NCI-H128 (cell line): ENCODE results near the gene ADCY5.

Experiments
- DNase-seq: peaks from one replicate; lab custom pipeline; 2025; ENCODE audit not compliant: unreplicated experiment; lab: John Stamatoyannopoulos, UW

ADCY5 gene

DNA sequence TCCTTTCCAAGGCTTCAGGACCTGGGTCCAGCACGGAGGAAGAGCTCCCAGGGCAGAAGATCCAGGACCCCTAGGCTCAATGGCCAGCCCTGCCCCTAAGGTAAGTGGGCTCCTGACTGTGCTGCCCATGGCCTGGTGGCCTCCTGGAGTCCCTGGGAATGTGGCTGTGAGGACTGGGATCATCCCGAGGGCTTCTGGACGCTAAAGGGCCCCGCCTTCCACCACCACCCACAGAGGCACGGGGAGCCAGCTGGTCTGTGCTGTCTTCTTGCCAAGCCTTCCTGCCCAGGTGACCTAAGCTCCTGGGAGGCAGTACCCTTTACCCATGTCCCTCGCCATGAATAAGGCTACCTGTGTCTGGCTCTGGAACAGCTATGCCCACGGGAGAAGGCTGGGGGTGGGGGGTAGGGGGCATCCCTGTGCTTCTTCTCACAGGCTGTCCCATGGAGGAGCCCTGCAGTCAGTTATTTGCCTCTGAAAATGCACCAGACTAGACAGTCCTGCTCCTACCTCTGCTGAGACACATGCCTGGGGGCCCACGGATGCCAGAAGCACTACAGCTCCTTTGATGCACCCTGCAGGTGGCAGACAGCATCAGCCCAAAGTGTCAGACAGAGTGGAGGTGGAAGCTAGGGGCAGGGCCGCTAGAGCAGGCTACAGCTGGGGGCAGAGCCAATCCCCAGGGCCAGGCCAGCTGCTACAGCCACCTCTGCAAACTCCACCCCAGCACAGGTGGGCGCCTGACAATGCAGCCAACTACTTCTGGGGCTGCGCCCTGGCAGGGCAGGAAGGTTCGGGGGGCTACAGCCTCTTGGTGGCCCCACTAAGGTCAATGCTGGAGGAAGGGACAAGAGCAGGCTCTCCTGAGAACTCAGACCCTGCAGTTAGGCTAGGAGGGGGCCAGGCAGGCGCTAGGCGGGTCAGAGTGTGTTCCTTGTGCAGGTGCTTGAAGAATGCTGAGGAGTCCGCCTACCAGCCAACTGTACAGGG is 156.3 kb downstream of the ADCY5 start:
- no peak for DNase-seq

DNA sequence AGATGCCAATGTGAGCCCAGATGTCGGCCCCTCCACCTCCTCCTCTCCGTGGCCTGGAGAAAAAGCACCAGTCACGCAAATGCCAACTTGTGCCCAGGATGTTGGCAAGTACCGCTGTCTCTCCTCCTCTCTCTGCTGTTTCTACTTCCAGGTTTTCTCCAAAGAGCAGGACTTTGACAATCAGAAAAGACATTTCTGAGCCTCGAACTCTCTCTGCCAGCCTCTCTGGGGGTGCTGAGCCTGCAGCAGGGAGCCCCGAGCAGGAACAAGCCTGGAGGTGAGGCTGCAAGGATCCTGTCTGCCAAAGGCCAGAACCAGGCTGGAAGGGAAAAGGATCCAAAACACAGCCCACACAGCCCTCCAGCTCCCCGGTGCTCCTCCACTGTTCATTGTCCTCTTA is 157.5 kb downstream of the ADCY5 start:
- DNase-seq, result no peak

DNA sequence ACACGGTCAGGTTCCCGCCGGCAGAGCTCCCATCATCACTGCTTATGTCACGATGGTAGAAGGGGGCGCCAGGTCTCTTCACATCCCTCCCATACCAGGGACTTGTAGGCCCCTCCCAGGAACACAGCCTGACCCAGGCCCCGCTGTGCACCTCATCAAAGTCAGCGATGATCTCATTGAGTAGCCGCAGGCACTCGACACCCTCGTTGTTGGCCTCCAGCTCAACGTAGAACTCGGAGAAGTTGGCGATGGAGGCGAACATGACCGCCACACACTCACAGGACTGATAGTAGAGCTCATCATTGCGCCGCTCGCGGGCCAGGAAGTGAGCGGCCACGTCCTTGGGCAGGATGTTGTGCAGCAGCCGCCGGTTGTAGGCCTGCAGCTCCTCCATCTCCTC is 157.9 kb downstream of the ADCY5 start:
- no peak for DNase-seq

DNA sequence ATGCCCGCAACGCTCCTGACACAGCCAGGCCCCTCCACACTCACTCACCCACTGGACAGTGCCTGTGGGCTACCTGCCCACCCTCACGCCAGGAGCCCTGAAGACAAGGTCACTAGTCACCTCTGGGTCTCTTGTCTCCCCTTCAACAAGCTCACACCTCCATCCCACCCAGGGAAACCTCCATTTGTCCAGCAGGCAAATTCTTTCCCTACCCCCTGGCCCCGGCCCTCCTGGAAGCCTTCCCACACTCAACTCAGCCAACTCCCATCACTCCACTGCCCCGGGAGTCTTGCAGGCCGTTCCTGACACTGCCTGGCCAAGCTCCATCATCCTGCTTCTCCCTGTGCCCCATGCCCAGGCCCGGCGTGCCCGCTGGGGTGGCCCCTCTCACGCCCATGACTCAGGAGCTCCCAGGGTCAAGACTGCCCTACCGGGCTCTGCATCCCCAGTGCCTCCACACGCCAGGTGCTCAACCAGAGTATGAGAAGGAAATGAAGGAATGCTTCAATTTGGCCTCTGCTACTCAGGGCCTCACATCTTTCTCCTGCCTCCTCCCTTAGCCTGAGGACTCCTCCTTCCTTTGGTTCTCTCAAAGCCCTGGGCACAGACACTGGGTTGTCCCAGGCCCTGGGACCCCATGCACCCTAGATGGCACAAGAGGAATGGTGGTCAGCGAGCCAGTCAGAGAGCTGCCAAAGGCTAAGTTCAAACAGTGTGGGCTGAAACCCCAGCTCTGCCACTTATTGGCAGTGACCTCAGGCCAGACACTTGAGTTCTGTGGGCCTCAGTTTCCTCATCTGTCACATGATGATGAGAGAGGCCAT is 158.6 kb downstream of the ADCY5 start:
- DNase-seq, result no peak

DNA sequence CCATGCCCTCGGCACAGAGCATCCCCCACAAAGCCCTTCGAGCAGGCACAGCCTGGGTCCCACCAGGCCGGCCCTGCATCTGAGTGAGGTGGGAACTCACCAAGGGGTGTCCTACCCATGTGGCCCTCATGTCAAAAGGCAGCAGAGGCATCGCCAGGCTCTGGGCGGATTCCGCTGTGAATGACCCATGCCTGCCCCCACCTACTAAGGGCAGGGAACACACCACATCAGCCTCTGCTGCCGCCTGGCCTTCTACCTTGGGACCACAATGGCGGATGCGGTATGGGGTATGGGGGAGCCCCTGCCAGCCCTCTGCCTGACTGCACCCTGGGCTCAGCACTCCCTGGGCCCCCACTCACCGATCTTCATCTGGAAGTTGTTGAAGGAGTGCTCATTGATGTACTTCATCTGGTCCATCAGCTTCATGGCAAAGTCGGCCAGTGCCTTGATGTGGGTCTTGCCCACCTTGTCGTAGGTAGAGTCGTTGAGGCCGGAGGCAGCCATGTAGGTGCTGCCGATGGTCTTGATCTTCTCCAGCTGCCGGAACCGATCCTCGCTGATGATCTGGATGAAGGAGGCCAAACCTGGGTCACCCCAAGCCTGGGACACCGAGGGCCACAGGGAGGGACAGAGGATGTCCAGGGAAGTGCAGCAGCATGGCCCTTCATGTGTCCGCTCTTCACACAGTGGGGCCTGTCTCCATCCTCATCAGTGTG is 159.3 kb downstream of the ADCY5 start:
- DNase-seq, result no peak

DNA sequence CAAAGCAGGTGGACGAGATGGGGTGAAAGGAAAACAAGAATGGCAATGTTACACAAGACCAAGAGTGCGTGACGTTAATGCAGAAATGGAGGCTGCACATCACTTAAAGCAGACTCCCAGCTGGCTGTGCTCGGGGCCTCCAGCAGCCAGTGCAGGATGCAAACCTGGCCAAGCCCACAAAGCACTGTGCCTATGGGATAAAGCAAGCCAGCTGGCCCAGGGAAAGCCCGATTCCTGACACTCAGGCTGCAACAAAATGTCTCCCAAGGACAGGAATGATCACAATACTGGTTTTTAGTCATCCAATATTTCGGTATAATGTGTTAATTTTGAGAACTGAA is 161.0 kb downstream of the ADCY5 start:
- DNase-seq, result no peak

DNA sequence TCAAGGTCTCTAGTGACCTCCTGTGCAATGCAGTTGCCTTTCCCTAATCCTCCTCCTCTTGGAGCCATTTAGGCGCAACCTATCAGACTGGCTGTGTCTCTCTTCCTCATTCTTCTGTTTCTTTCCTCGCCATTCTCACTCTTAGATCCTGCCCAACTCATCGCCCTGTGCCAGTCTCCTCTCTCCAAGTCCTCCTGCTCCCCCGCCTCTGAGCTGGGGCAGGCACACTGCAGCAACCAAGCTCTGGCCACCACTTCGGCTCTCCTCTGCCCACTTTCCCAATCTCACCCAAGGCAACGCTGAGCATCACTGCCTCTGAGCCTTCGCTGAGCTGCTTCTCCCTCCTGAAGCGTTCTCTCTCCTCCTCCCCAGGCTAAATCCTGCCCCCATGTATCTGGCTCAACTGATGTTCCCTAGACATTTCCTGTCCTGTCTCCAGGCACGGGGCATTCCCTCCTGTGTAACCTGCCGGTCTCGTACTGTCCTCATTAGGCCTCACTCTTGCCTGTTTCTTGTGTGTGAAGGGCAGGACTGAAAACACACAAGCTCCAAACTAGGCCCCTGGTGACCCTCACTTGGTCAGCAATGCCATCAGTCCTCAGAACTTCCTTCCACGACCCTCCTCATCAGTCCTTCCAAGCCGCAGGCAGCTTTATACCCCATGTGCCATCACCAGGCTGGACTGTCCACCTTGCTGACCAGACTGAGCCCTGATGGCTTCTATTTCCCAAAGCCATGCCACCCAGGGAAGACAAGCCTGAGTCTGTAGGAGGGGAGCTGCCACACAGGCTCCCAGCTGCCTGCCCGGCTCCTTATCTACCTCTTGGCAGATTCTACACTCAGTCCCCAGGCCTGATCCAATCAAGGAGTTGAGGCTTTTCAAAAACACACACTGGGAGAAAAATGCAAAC is 161.6 kb downstream of the ADCY5 start:
- DNase-seq, result no peak

DNA sequence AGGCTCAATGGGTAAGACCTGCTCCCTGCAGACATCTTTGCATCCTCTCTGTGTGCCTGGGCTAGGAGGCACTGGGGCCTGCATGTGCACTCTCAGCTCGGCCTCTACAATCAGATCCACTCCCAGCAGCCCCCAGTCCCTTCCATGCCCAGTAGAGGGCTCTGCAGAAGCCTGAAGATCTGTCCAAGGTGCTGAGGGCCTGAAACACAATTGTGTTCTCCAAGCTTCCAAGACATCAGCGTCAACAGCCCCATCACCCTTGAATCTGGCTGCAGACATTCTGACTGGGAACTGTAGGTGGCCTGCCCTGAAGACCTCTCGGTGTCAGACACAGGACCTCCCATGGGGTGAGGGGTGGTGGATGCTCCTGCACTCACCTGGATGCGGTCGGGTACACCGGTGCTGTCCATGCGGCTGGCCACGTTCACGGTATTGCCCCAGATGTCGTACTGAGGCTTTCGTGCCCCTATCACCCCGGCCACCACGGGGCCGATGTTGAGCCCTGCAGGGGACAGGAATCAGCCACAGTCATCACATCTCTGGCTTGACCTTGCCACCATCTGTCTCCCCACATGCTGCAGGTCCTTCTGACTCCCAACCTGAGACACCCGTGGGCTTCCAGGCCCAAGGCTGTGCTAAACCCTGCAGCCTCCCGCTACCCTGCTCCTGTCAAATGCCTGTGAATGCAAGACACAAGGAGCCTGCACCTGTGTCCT is 162.4 kb downstream of the ADCY5 start:
- no peak for DNase-seq

DNA sequence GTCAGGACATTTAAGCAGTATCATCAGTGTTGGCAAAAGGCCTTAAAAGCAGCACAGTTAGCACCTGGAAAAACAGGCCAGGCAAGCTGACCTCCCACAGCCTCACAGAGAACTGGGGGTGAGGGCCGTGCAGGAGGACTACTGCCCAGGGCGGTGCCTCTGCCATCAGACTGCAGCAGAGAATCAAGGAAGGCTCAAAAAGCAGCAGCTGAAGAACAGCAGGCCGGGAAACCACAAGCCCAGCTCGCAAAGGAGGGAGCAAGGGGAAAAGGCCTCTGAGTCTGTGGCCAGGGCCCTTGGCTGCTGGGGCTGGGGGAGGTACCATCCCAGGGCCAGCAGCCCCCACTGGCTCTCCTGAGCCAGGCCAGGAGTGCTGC is 163.0 kb downstream of the ADCY5 start:
- no peak for DNase-seq

DNA sequence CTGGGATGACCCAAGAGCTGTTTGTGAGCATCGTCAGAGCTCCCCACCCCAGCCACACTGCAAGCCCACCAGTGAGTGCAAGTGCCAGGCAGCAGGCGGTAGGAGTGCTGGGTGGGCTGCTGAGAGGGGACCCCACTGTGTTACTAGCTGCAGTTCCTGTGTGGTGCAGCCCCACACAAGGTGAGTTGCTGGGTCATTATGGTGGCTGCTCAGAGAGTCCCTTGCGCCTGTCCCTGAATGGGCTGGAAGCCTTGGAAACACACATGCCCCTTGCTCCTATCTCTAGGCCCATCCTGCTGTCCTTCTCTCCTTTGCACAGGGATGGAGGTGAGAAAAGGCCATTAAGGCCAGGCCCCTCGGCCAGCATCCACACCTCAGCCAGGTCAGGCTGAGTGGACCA is 163.4 kb downstream of the ADCY5 start:
- no peak for DNase-seq

DNA sequence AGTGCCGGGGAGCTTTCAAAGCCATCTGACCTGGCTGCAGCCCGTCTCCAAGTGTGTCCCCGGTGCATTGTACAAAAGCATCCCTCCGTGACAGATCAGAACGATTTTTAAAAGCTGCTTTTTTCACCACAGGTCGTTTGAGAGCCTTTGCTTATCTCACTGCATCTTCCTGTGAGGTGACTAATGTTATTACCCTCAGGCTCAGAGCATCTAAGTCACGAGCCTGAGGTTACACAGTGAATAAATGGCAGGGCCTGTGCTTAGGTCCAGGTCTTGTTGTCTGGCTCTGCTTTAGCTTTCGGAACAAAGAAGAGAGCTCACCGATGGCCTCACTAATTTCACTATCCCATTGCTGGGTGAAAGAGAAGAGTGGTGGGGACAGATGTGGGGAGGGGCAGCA is 163.8 kb downstream of the ADCY5 start:
- DNase-seq, result no peak

DNA sequence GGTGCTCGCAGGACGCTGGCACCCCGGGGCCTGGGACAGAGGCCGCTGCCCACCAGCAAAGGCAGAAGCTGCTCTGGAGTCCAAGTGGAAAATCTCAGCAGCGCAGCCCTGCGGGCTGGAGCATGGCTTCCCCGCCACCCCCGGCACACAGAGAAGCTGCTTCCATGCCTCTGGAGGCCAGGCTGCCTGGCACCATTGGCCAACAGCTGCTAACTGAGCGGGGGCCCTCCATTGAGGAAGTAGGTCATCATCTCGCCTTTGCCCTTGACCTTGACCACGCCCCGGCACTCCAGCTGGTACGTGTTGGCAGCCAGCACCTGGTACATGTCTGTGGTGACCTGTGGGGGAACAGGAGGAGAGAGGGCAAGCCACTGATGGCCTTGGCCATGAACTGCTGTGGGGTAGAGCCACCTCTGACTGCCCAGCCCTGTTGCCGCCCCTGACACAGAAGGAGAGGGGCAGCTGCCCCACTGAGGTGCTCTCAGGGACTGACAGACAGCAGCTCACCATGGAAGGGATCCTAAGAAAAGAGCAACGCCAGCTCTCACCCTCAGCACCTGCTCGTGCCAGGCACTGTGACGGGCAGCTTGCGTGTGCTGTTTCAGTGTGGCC is 164.4 kb downstream of the ADCY5 start:
- DNase-seq, result no peak

DNA sequence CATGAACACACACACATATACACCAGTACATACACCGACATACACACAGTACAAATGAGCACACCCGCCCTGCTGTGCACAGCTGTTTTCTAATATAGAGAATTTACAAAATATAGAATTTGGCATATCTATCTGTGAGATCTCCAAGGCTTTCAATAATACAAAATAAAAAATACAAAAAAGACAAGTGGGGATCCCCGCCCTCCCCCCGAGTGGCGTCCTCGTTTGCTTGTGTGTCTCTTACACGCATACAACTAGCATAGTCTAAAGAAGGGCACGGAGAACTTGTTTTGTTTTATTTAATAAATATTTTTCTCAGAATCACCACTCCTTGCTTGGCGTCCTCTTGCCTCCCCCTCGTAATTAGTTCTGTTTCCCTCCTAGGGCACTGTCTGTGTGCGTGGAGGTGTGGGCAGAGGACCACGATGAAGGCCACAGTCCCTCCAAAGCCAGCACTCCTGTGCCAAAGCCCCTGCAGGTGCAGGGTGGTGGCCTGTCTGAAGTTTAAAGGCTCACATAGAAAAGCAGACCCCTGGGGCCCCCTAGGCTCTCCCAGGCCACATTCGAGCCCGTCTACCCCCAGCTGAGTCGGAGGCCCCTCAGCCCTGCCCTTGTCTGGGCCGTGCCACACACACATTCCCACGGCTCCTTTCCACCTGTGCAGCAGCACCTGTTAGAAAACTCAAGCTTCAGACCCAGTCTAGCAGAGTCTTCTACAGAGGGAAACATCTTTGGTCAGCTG is 165.1 kb downstream of the ADCY5 start:
- no peak for DNase-seq

DNA sequence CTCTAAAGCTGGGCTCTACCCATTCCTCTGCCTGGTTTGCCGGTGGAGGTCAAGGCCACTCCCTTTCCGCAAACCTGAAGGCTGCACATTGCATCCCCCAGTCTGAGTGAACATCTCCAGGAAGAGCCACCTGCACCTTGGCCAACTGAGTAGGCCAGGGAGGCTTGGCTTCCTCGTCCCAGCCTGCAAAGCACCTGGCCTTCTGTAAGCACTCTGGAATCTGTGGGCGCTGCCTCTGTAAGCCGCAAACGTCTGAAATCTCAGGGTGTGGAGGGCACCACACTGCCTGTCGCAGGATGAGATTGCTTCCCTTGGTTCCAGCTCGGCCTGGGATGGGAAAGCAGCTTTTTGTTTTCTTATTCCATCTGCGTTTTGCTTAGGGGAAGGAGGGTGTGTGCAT is 165.8 kb downstream of the ADCY5 start:
- no peak for DNase-seq

DNA sequence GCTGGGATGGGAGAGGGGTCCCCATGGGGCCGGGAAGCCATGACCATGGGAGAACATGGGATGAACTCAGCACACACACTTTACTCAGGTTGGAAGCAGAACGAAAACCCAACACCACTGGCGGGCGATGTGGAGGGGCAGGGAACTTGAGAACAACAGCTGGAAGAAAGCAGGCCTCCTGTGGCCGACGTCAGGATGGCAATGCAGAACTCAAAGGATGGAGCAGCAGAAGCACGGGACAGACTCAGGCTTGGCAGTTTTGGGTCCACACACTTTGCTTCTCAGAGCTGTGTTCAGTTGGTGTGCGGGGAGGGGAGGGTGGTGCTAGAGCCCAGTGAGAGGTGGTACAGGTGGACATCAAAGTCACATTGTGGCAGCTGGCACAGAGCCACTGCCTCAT is 166.4 kb downstream of the ADCY5 start:
- no peak for DNase-seq

DNA sequence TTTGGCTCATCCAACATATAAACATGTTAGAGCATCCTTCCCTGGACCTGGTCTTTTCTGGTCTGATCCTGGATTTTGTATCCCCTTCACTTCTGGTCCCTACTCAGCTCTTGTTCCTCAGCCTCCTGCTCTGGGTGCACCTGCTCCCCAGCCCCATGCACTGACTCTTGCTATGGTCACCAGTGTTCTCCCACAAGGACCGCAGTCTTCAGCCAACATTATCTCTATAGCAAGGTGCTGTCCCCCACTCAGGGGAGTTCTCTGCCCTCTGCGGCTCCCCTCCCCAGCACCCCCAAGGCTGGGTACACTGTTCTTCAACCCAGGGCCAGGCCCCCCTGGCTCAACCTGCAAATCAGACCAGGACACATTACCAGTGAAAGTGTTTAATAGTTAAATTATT is 167.0 kb downstream of the ADCY5 start:
- DNase-seq, result no peak

DNA sequence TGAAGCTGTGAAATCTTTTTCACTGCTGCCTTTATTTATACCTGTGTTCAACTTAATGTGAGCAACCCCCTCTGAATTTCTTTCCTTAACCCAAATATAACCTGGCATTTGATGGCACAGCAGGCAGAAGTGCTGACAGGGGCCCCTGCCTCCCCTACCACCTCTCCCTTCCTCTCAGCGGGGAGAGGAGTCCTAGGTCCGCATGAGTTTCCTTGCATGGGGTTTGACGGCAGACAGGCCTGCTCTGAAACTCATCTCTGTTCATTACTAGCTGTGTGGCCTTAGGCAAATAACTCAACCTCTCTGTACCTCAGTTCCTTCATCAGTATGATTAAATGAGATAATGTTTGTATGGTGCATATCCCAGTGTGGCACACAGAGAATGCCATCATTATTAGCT is 167.5 kb downstream of the ADCY5 start:
- no peak for DNase-seq

DNA sequence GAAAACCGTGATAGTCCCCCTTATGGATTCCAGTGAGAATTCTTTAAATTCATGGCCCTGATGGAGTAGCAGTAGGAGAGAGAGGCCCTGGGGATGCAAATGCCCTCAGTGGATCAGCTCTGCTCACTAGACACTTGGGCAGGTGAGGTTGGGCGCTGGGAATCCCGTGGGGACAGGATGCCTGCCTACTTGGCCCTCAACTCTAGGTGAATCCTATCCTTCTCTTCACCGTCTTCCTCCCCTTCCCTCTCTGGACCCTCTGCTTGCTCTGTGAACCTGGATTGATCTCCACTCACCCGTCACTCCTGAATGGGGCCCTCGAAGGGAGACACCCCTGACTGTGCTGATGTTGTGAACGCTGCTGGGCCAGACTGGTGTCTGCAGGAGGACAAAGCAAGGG is 169.8 kb downstream of the ADCY5 start:
- DNase-seq, result no peak

DNA sequence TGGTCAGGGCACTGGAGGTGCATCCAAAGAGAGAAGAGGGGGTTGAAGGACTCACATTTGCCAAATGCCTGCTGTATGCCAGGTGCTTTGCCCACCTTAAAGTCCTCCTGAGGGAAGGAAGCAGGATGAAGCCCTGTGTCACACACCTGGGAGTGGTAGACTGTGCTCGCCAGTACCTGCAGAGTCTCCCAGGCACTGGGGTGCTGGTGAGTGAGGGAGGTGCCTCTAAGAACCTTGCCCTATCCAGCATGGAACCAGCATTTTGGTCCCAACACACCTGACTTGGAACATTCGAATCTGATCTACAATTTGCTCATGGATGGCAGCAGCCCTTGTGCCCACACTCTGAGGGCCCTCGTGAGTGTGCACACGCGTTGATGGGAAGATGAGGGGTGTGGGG is 170.4 kb downstream of the ADCY5 start:
- DNase-seq, result no peak
